Osteocyte (in vitro differentiated cells): ENCODE data around the gene BBX. TPM values are rescaled to one million over a fixed set of nuclear protein-coding genes. Genes with fewer than 3 reads are reported as not detected.
A peak's percentile ranks its signal among the peaks of the same experiment; 100 is the strongest.
"Not testable (repeated sequence)": the region's sequence is repeated elsewhere in the genome, so short reads cannot be mapped to it uniquely, and the experiment has no call there.

Source experiments
- DNase-seq: peaks from one replicate; pipeline ENCODE4 v3.0.0; 2021; ENCODE audit warnings: mixed read lengths; ENCODE audit not compliant: unreplicated experiment; ENCODE audit errors: extremely low spot score
- H3K27ac Mint-ChIP-seq: one replicate; pipeline ENCODE4 v1.8.0; 2021; ENCODE audit warnings: mild to moderate bottlenecking, mixed read lengths; ENCODE audit not compliant: unreplicated experiment
- H3K27me3 Mint-ChIP-seq: one replicate; pipeline ENCODE4 v1.8.0; 2021; ENCODE audit warnings: mixed read lengths; ENCODE audit not compliant: unreplicated experiment
- H3K36me3 Mint-ChIP-seq: one replicate; pipeline ENCODE4 v1.8.0; 2021; ENCODE audit warnings: mixed read lengths; ENCODE audit not compliant: unreplicated experiment
- H3K4me1 Mint-ChIP-seq: one replicate; pipeline ENCODE4 v1.8.0; 2021; ENCODE audit warnings: mixed read lengths; ENCODE audit not compliant: unreplicated experiment
- H3K4me3 Mint-ChIP-seq: one replicate; pipeline ENCODE4 v1.8.0; 2021; ENCODE audit warnings: mild to moderate bottlenecking, moderate library complexity, mixed read lengths; ENCODE audit not compliant: unreplicated experiment
- H3K9me3 Mint-ChIP-seq: one replicate; pipeline ENCODE4 v1.8.0; 2021; ENCODE audit warnings: mixed read lengths; ENCODE audit not compliant: unreplicated experiment
- CTCF ChIP-seq: fragments of 200-600 bp; sonication (generic); IDR thresholded peaks from 2 replicates; pipeline ENCODE4 v1.5.0; 2021; ENCODE audit warnings: antibody characterized with exemption, mild to moderate bottlenecking, moderate library complexity
- total RNA-seq: library from RNA; stranded (reverse); gene quantifications from 2 replicates; pipeline ENCODE4 v1.2.1, GENCODE V29; 2021

BBX gene
- total RNA-seq, 1 donor from 2014 or later, result 92.2 TPM

GRCh38 chr3:107687056-107687581 is 164.4 kb downstream of the BBX start:
- Mint-ChIP-seq H3K27me3 (no peaks in the 10 kb centered on the region), H3K36me3 (no peaks in the 10 kb centered on the region), H3K9me3 (no peaks in the 10 kb centered on the region), H3K27ac (no peak overlapping the region), H3K4me3 (no peak overlapping the region), H3K4me1 (peaks cover 8% of the 10 kb centered on the region)
- TF ChIP-seq CTCF, result no peak
- no peak for DNase-seq

GRCh38 chr3:107689355-107689754 is 166.6 kb downstream of the BBX start:
- Mint-ChIP-seq H3K4me1 (no peaks in the 10 kb centered on the region), H3K4me3 (no peak overlapping the region), H3K27ac (no peak overlapping the region)

GRCh38 chr3:107690522-107691138 is 167.9 kb downstream of the BBX start:
- no peaks in the 10 kb centered on the region for H3K4me1 Mint-ChIP-seq
- no peaks in the 10 kb centered on the region for H3K36me3 Mint-ChIP-seq
- H3K27me3 Mint-ChIP-seq, result no peaks in the 10 kb centered on the region
- H3K9me3 Mint-ChIP-seq, result no peaks in the 10 kb centered on the region
- DNase-seq, result no peak
- H3K4me3 Mint-ChIP-seq, result no peak overlapping the region
- H3K27ac Mint-ChIP-seq, result no peak overlapping the region
- TF ChIP-seq CTCF, result peak; percentile 63

More at GRCh38 chr3:107689355-107689754, 166.6 kb downstream of the BBX start:
- H3K36me3 Mint-ChIP-seq, result no peaks in the 10 kb centered on the region
- TF ChIP-seq CTCF, result no peak
- no peaks in the 10 kb centered on the region for H3K9me3 Mint-ChIP-seq
- H3K27me3 Mint-ChIP-seq, result no peaks in the 10 kb centered on the region
- no peak for DNase-seq

GRCh38 chr3:107691984-107692383 is 169.2 kb downstream of the BBX start:
- H3K27ac Mint-ChIP-seq, H3K27me3 Mint-ChIP-seq, DNase-seq, H3K4me3 Mint-ChIP-seq, H3K9me3 Mint-ChIP-seq, H3K36me3 Mint-ChIP-seq, H3K4me1 Mint-ChIP-seq: not testable (repeated sequence)

GRCh38 chr3:107697348-107697747 is 174.6 kb downstream of the BBX start:
- not testable (repeated sequence) for H3K27ac Mint-ChIP-seq, H3K27me3 Mint-ChIP-seq, H3K4me1 Mint-ChIP-seq, H3K9me3 Mint-ChIP-seq, H3K36me3 Mint-ChIP-seq, DNase-seq
- H3K4me3 Mint-ChIP-seq, result peak overlapping the region; percentile 67

- H3K27ac Mint-ChIP-seq, H3K9me3 Mint-ChIP-seq, H3K4me1 Mint-ChIP-seq, H3K27me3 Mint-ChIP-seq, DNase-seq, H3K36me3 Mint-ChIP-seq: not testable (repeated sequence)
- H3K4me3 Mint-ChIP-seq, result peak overlapping the region; percentile 67
Observed at GRCh38 chr3:107697855-107698254, 175.1 kb downstream of the BBX start.
